GM12892 (cell line): ENCODE results near the gene FHAD1.

Experiments used
- POLR2A ChIP-seq: IDR thresholded peaks from 2 replicates; pipeline ENCODE4 v1.6.1; 2011; ENCODE audit warnings: low read depth, low read length, control low read depth
- POLR2AphosphoS5 ChIP-seq: IDR thresholded peaks from 2 replicates; pipeline ENCODE4 v1.6.1; 2011; ENCODE audit warnings: low read depth, low read length, control low read depth

GRCh38 chr1:15357612-15358207 is 110.7 kb downstream of the FHAD1 start:
- TF ChIP-seq POLR2A: no peak
- TF ChIP-seq POLR2AphosphoS5: no peak
